CD4-positive, alpha-beta T cell treated with Interleukin-2 at 100 ng/mL for 4 hours (primary cell): ENCODE results near the gene C4orf33.

ENCODE experiments used
- DNase-seq: peaks from one replicate; pipeline ENCODE4 v3.0.0-alpha.2; 2020; ENCODE audit warnings: low spot score

C4orf33 gene

GRCh38 chr4:129129143-129129542, 33.2 kb downstream of the C4orf33 start:
- DNase-seq: no peak

GRCh38 chr4:129131343-129131742, 35.4 kb downstream of the C4orf33 start:
- no peak for DNase-seq

GRCh38 chr4:129136433-129136832, 40.5 kb downstream of the C4orf33 start:
- no peak for DNase-seq

- no peak for DNase-seq
These were observed 43.0 kb downstream of the C4orf33 start for GRCh38 chr4:129138810-129139496.

- no peak for DNase-seq
These were observed 44.6 kb downstream of the C4orf33 start for GRCh38 chr4:129140521-129140920.

- DNase-seq: no peak
These were observed 47.4 kb downstream of the C4orf33 start for GRCh38 chr4:129143359-129143758.

GRCh38 chr4:129144755-129145206, 48.8 kb downstream of the C4orf33 start:
- no peak for DNase-seq

- no peak for DNase-seq
These were observed 49.3 kb downstream of the C4orf33 start for GRCh38 chr4:129145222-129145730.

- DNase-seq: no peak
These were observed 50.7 kb downstream of the C4orf33 start for GRCh38 chr4:129146639-129147038.

GRCh38 chr4:129148892-129149291, 52.9 kb downstream of the C4orf33 start:
- DNase-seq: no peak

GRCh38 chr4:129149906-129150305, 54.0 kb downstream of the C4orf33 start:
- DNase-seq: no peak

GRCh38 chr4:129152350-129152749, 56.4 kb downstream of the C4orf33 start:
- DNase-seq: no peak

- DNase-seq: no peak
These were observed 57.7 kb downstream of the C4orf33 start for GRCh38 chr4:129153700-129154099.

- DNase-seq: no peak
These were observed 66.5 kb downstream of the C4orf33 start for GRCh38 chr4:129162450-129162849.

GRCh38 chr4:129163427-129163826, 67.5 kb downstream of the C4orf33 start:
- no peak for DNase-seq

- no peak for DNase-seq
These were observed 68.3 kb downstream of the C4orf33 start for GRCh38 chr4:129164243-129164642.
